Hepatocyte (in vitro differentiated cells): ENCODE data around the gene SBK3.

Source experiments
- EZH2 ChIP-seq: fragments of 200-600 bp; sonication (generic); IDR thresholded peaks from 2 replicates; pipeline ENCODE4 v1.6.1; 2016; ENCODE audit warnings: antibody characterized with exemption, mild to moderate bottlenecking, borderline replicate concordance
- TF ChIP-seq, protein P1 (sequence below): fragments of 200-600 bp; sonication (generic); IDR thresholded peaks from 2 replicates; pipeline ENCODE4 v1.5.1; 2016; ENCODE audit warnings: antibody characterized with exemption, mild to moderate bottlenecking; ENCODE audit not compliant: poor library complexity

DNA sequence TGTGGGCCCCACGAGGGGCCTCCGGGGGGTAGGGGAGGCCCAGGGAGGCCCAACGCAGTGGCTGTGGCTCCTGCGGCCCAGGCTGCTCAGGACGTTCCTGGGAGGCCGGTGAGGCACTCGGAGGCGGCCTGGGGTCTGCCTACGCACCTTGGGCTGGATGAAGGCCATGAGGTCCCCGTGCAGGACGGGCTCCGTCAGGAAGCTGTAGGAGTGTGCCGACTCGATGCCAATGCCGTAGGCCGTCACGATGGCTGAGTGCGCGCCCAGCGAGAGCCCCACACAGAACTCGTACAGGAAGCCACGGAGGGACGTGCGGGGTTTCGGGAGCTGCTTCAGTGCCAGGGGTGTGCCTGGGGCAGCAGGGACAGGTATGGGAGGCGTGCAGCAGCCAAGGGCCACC is 14.3 kb downstream of the SBK3 start:
- TF ChIP-seq, protein P1, sequence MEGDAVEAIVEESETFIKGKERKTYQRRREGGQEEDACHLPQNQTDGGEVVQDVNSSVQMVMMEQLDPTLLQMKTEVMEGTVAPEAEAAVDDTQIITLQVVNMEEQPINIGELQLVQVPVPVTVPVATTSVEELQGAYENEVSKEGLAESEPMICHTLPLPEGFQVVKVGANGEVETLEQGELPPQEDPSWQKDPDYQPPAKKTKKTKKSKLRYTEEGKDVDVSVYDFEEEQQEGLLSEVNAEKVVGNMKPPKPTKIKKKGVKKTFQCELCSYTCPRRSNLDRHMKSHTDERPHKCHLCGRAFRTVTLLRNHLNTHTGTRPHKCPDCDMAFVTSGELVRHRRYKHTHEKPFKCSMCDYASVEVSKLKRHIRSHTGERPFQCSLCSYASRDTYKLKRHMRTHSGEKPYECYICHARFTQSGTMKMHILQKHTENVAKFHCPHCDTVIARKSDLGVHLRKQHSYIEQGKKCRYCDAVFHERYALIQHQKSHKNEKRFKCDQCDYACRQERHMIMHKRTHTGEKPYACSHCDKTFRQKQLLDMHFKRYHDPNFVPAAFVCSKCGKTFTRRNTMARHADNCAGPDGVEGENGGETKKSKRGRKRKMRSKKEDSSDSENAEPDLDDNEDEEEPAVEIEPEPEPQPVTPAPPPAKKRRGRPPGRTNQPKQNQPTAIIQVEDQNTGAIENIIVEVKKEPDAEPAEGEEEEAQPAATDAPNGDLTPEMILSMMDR, result no peak
- no peak for TF ChIP-seq EZH2
